Naive thymus-derived CD8-positive, alpha-beta T cell (primary cell): ENCODE measurements around the gene NR1I3. TPM values are rescaled to one million over a fixed set of nuclear protein-coding genes. Genes with fewer than 3 reads are reported as not detected.
A peak's percentile ranks its signal among the peaks of the same experiment; 100 is the strongest.

Experiments
- ATAC-seq, 2 donors: fragments of 150-1000 bp; cut with Tn5 transposase in 1 of 2; sonication (Bioruptor Pico), chemical (Tn5 transposase) in 1 of 2; 1 replicate in 1 of 2; 2 replicates in 1 of 2; pipeline ENCODE4 v1.10.0; 2021; ENCODE audit warnings: mild to moderate bottlenecking in 2 of 2, moderate library complexity in 2 of 2
- POLR2A ChIA-PET: fragments of 350-600 bp; sonication (Branson Sonifier 250); formaldehyde crosslinking; loops from one replicate; lab custom pipeline; 2021; ENCODE audit warnings: antibody characterized with exemption; lab: Charles Lee
- DNase-seq, 10 donors: peaks; one replicate each; pipeline versions ENCODE4 v3.0.0 to v3.0.0-alpha.2; 2020 to 2022
- H3K27ac Mint-ChIP-seq, 10 donors: one replicate each; pipeline ENCODE4 v1.8.0; 2020 to 2022; ENCODE audit warnings: mild to moderate bottlenecking in 10 of 10, mixed read lengths in 10 of 10, moderate library complexity in 4 of 10, inconsistent platforms in 1 of 10
- H3K27me3 Mint-ChIP-seq, 5 donors: one replicate each; pipeline ENCODE4 v1.8.0; 2021 to 2022; ENCODE audit warnings: mixed read lengths in 5 of 5
- H3K36me3 Mint-ChIP-seq, 3 donors: one replicate each; pipeline ENCODE4 v1.8.0; 2020 to 2022; ENCODE audit warnings: mixed read lengths in 3 of 3, mild to moderate bottlenecking in 2 of 3, inconsistent platforms in 1 of 3
- H3K4me1 Mint-ChIP-seq, 4 donors: one replicate each; pipeline ENCODE4 v1.8.0; 2021 to 2022; ENCODE audit warnings: mixed read lengths in 4 of 4
- H3K4me3 Mint-ChIP-seq, 10 donors: one replicate each; pipeline ENCODE4 v1.8.0; 2020 to 2022; ENCODE audit warnings: mild to moderate bottlenecking in 10 of 10, mixed read lengths in 10 of 10, moderate library complexity in 6 of 10, inconsistent platforms in 1 of 10
- H3K9me3 Mint-ChIP-seq, 9 donors: one replicate each; pipeline ENCODE4 v1.8.0; 2020 to 2022; ENCODE audit warnings: mixed read lengths in 9 of 9, mild to moderate bottlenecking in 3 of 9, inconsistent platforms in 1 of 9, moderate library complexity in 1 of 9
- microRNA-seq: library from miRNA; unstranded; fragments of <30 nt; microRNA quantifications from one replicate; pipeline ENCODE4 v1.2.0, GENCODE V29; 2022; ENCODE audit warnings: borderline microRNAs expressed
- polyA plus RNA-seq, 3 donors: library from polyadenylated mRNA; unstranded; fragments of 300-500 nt; fragmentation: Illumina TruSeq; gene quantifications; one replicate each; pipeline ENCODE4 v1.2.3, GENCODE V29; 2021
- total RNA-seq, 8 experiments: library from RNA in 2 of 8; stranded (reverse) in 2 of 8; gene quantifications; one replicate each; pipeline ENCODE4 v1.2.3 and lab custom pipeline; 2021 to 2026

Gene NR1I3
- total and polyA plus RNA-seq, 5 experiments from 2014 or later: 0.19 TPM; not detected in 4

DNA sequence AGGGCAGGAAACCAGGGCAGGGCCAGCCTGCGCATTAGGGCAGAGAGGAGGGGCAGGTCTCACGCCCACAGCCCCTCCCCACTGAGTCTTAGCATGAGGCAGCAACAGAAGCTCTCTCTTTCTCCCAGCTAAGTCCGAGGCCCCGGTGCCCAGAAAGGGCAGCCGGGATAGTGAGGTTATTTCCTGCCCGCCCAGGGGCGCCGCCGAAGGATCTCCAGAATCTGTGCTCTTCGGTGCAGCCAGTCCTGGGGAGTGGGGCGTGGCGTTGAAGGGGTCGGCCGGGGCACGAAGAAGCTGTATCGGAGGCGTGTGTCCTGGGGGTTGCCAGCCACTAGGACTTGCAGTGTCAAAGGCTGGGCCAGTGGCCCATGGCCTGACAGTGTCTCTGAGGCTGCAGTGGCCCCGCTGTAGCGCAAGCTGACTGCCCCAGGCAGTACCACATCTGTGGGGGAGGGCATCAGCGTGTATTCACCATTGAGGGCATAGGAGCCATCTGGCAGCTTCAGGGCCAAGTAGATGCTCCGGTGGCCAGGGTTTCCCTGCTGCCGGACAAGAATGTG is 47.0 kb downstream of the NR1I3 start:
- no peaks in the 10 kb centered on the region for H3K9me3 Mint-ChIP-seq
- H3K27ac Mint-ChIP-seq: peak overlapping the region in 3 of 10 donors; percentile 25 to 91 (median 49)
- no peak for ATAC-seq
- POLR2A ChIA-PET: interaction anchor here (0.5 to 5.8 kb wide), 13 partner anchors 8 to 183 kb away, joined by 3 to 59 read pairs (median 5); partner anchors contain the start of genes B4GALT3, DEDD, NDUFS2 and PPOX
- no peak for DNase-seq
- no peak overlapping the region for H3K4me3 Mint-ChIP-seq
- H3K36me3 Mint-ChIP-seq: no peaks in the 10 kb centered on the region
- H3K27me3 Mint-ChIP-seq: no peaks in the 10 kb centered on the region
- peaks cover 21 to 72% (median 61%) of the 10 kb centered on the region in 4 donors for H3K4me1 Mint-ChIP-seq

GRCh38 chr1:161189036-161189435 is 49.0 kb downstream of the NR1I3 start:
- ATAC-seq (no peak), DNase-seq (no peak)
- H3K4me3 Mint-ChIP-seq: peak overlapping the region in 1 of 10 donors; percentile 34
- POLR2A ChIA-PET: no interaction called here
- peaks cover 32 to 73% (median 67%) of the 10 kb centered on the region in 4 donors for H3K4me1 Mint-ChIP-seq
- H3K27me3 Mint-ChIP-seq: no peaks in the 10 kb centered on the region
- no peaks in the 10 kb centered on the region for H3K36me3 Mint-ChIP-seq
- H3K9me3 Mint-ChIP-seq: no peaks in the 10 kb centered on the region
- peak overlapping the region in 6 of 10 donors; percentile 43 to 100 (median 73) for H3K27ac Mint-ChIP-seq

GRCh38 chr1:161188381-161188780 is 49.6 kb downstream of the NR1I3 start:
- POLR2A ChIA-PET: interaction anchor here (0.6 to 3.9 kb wide), 6 partner anchors 11 to 192 kb away, joined by 3 to 26 read pairs (median 4); partner anchors contain the start of genes ADAMTS4, B4GALT3 and PPOX
- Mint-ChIP-seq H3K9me3 (no peaks in the 10 kb centered on the region), H3K4me1 (peaks cover 36 to 76% (median 72%) of the 10 kb centered on the region in 4 donors), H3K27me3 (no peaks in the 10 kb centered on the region), H3K4me3 (peak overlapping the region in 4 of 10 donors; percentile 31 to 62 (median 36)), H3K27ac (peak overlapping the region in 8 of 10 donors; percentile 62 to 100 (median 82)), H3K36me3 (no peaks in the 10 kb centered on the region)
- DNase-seq (no peak), ATAC-seq (no peak)

- ATAC-seq (no peak), DNase-seq (no peak)
- Mint-ChIP-seq H3K9me3 (no peaks in the 10 kb centered on the region), H3K27ac (peak overlapping the region; percentile 89 to 100 (median 94)), H3K4me1 (peaks cover 36 to 77% (median 73%) of the 10 kb centered on the region in 4 donors), H3K4me3 (peak overlapping the region in 9 of 10 donors; percentile 2 to 79 (median 60)), H3K36me3 (no peaks in the 10 kb centered on the region), H3K27me3 (no peaks in the 10 kb centered on the region)
- POLR2A ChIA-PET: interaction anchor here (0.7 to 3.9 kb wide), 7 partner anchors 11 to 38 kb away, joined by 3 to 26 read pairs (median 5); partner anchors contain the start of genes B4GALT3, NDUFS2, PPOX and TOMM40L
Measured at GRCh38 chr1:161187311-161187710, 50.7 kb downstream of the NR1I3 start.

DNA sequence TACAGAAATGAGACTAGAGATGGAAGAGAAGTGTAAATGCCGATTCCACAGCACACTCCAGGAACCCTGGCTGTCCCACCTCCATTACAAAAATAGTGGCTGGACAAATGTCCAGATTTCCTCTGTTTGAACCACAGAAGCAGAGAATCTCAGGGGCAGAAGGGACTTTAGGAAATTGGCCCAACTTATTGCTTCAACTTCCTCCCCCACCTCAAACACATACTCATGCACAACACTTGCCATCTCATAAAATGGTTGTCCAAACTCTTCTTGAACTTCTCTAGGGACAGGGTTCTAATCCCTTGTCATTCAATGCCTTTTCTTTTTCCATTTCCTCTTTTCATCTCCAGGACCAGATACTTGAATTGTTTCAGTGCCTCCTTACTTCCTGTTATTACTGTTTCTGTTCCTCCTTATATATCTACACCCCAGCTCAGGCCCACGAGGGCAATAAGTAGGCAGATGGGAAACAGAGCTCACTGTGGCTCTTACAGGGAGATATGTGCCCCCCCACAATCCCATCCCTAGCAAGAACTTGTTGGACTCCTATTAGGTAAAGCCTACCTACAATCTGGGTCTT is 52.2 kb downstream of the NR1I3 start:
- POLR2A ChIA-PET: interaction anchor here (0.6 to 3.9 kb wide), 16 partner anchors 8 to 136 kb away, joined by 3 to 27 read pairs (median 3); partner anchors contain the start of genes APOA2, ARHGAP30, B4GALT3 and NDUFS2
- H3K27ac Mint-ChIP-seq: peak overlapping the region; percentile 89 to 100 (median 94)
- H3K27me3 Mint-ChIP-seq: no peaks in the 10 kb centered on the region
- DNase-seq: no peak
- H3K4me1 Mint-ChIP-seq: peaks cover 40 to 83% (median 79%) of the 10 kb centered on the region in 4 donors
- no peaks in the 10 kb centered on the region for H3K36me3 Mint-ChIP-seq
- H3K4me3 Mint-ChIP-seq: peak overlapping the region; percentile 74 to 91 (median 88)
- ATAC-seq: peak; percentile 3 to 4
- no peaks in the 10 kb centered on the region for H3K9me3 Mint-ChIP-seq

DNA sequence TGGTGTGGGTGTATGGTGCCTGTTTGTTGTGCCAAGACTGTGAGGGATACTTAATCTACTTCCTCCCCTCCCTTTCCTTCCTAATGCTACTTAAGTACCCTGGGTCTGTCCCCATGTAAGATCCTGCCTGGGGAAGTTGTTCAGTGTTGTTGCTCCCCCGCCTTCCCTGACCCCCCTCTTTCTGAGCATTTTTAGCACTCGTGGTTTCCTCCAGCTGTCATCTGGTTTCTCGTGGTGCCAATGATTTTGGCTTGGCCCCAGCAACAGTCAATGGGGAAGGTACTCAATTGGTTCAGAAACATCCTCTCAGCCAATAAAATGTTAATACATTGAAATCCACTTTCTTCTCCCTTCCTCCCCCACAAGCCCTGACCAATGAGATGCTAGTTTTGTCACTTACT is 52.7 kb downstream of the NR1I3 start:
- no peaks in the 10 kb centered on the region for H3K9me3 Mint-ChIP-seq
- peak; percentile 50 to 92 (median 83) for DNase-seq
- peak overlapping the region; percentile 74 to 91 (median 88) for H3K4me3 Mint-ChIP-seq
- no peaks in the 10 kb centered on the region for H3K27me3 Mint-ChIP-seq
- no peaks in the 10 kb centered on the region for H3K36me3 Mint-ChIP-seq
- ATAC-seq: peak; percentile 72 to 89
- H3K4me1 Mint-ChIP-seq: peaks cover 44 to 88% (median 82%) of the 10 kb centered on the region in 4 donors
- POLR2A ChIA-PET: interaction anchor here (0.6 to 3.9 kb wide), 10 partner anchors 9 to 133 kb away, joined by 3 to 27 read pairs (median 5); partner anchors contain the start of genes ARHGAP30, B4GALT3, NDUFS2 and PPOX
- H3K27ac Mint-ChIP-seq: peak overlapping the region; percentile 89 to 100 (median 94)

DNA sequence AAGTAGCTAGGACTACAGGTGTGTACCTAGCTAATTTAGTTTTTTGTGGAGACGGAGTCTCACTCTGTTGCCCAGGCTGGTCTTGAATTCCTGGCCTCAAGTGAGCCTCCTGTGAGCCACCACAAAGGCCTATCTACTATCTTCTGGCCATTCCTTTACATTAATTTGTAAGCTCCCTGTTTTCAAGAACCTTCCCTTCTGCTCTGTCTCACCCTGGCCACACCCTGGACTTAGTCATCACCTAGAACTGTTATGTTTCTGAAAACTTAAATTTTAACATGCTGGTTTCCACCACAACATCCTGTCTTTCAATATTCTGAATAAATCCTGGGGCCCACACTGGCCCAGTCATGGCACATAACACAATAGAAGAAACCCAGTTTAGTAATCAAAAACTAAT is 55.8 kb downstream of the NR1I3 start:
- no peaks in the 10 kb centered on the region for H3K27me3 Mint-ChIP-seq
- H3K27ac Mint-ChIP-seq: peak overlapping the region; percentile 90 to 100 (median 94)
- peak; percentile 38 to 49 for ATAC-seq
- peaks cover 43 to 91% (median 84%) of the 10 kb centered on the region in 4 donors for H3K4me1 Mint-ChIP-seq
- peaks cover 0 to 3% (median 0%) of the 10 kb centered on the region in 3 donors for H3K36me3 Mint-ChIP-seq
- DNase-seq: peak in 5 of 10 donors; percentile 26 to 80 (median 62)
- H3K9me3 Mint-ChIP-seq: no peaks in the 10 kb centered on the region
- H3K4me3 Mint-ChIP-seq: peak overlapping the region; percentile 50 to 97 (median 77)
- POLR2A ChIA-PET: interaction anchor here (0.7 to 8.7 kb wide), 22 partner anchors 8 to 535 kb away, joined by 3 to 154 read pairs (median 6); partner anchors contain the start of genes ADAMTS4, APOA2, ARHGAP30 and NDUFS2

- Mint-ChIP-seq H3K9me3 (no peaks in the 10 kb centered on the region), H3K27ac (peak overlapping the region in 9 of 10 donors; percentile 61 to 100 (median 88)), H3K4me1 (peaks cover 42 to 91% (median 84%) of the 10 kb centered on the region in 4 donors), H3K27me3 (no peaks in the 10 kb centered on the region), H3K4me3 (peak overlapping the region in 9 of 10 donors; percentile 15 to 75 (median 42)), H3K36me3 (peaks cover 0 to 9% (median 0%) of the 10 kb centered on the region in 3 donors)
- DNase-seq (peak in 1 of 10 donors; percentile 57), ATAC-seq (no peak)
- POLR2A ChIA-PET: interaction anchor here (0.7 to 8.7 kb wide), 11 partner anchors 9 to 45 kb away, joined by 3 to 154 read pairs (median 15); partner anchors contain the start of genes ADAMTS4, APOA2, NDUFS2 and PPOX
Measured at GRCh38 chr1:161180639-161181038, 57.4 kb downstream of the NR1I3 start.

DNA sequence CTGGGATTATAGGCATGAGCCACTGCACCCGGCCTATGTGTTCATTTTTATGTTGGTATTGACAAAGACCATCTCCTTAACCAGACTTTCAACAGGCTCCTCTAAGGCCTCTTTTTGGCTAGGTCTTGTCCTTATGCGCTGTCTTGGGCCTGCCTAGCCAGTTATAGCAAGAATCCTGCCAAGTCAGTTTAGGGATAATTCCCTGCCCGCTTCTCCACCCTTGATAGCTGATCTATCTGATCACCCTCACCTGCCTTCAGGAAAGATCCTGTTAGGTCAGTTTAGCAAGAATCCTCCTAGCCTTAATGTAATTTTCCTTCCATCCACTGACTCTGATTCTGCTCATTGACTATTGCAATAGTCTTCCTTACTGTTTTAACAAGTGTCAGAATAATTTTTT is 58.3 kb downstream of the NR1I3 start:
- Mint-ChIP-seq H3K36me3 (peaks cover 0 to 17% (median 4%) of the 10 kb centered on the region in 3 donors), H3K27ac (peak overlapping the region in 8 of 10 donors; percentile 17 to 100 (median 87)), H3K4me1 (peaks cover 43 to 92% (median 86%) of the 10 kb centered on the region in 4 donors), H3K27me3 (no peaks in the 10 kb centered on the region), H3K9me3 (no peaks in the 10 kb centered on the region), H3K4me3 (peak overlapping the region in 4 of 10 donors; percentile 19 to 42 (median 28))
- no peak for DNase-seq
- ATAC-seq: no peak
- POLR2A ChIA-PET: interaction anchor here (0.6 to 8.7 kb wide), 10 partner anchors 8 to 835 kb away, joined by 3 to 154 read pairs (median 4); partner anchors contain the start of genes ADAMTS4, FCER1G, NDUFS2 and PPOX

Small RNA genes lying within 50 kb of the gene (microRNA-seq; reads per million reads assigned to microRNA genes)
- gene MIR5187: not detected

Other genes with a start within 250 kb of the NR1I3 start
- gene F11R, start 217.1 kb downstream of the NR1I3 start, total RNA-seq: 10 to 100 TPM; 16.3 to 16.4 TPM
- gene F11R, start 217.1 kb downstream of the NR1I3 start, polyA plus RNA-seq: 1 to 10 TPM; 6.7 to 9.0 (median 8.1) TPM
- gene TSTD1, start 199.2 kb downstream of the NR1I3 start, total RNA-seq: 100 to 1,000 TPM; 100 to 108 TPM
- gene TSTD1, start 199.2 kb downstream of the NR1I3 start, polyA plus RNA-seq: 100 to 1,000 TPM; 342 to 508 (median 412) TPM
- 100 to 1,000 TPM; 107 to 118 TPM for gene USF1, start 192.2 kb downstream of the NR1I3 start, total RNA-seq
- gene USF1, start 192.2 kb downstream of the NR1I3 start, polyA plus RNA-seq: 10 to 100 TPM in 1 of 3 donors, 1 to 10 TPM in 2; 4.3 to 11.1 (median 7.4) TPM
- 100 to 1,000 TPM; 220 to 233 TPM for gene ARHGAP30, start 168.3 kb downstream of the NR1I3 start, total RNA-seq
- 100 to 1,000 TPM; 110 to 207 (median 136) TPM for gene ARHGAP30, start 168.3 kb downstream of the NR1I3 start, polyA plus RNA-seq
- gene NECTIN4, start 148.6 kb downstream of the NR1I3 start, total RNA-seq: not detected
- not detected for gene NECTIN4, start 148.6 kb downstream of the NR1I3 start, polyA plus RNA-seq
- under 1 TPM; 0.60 to 0.96 TPM for gene KLHDC9, start 139.8 kb downstream of the NR1I3 start, total RNA-seq
- gene KLHDC9, start 139.8 kb downstream of the NR1I3 start, polyA plus RNA-seq: 1 to 10 TPM in 1 of 3 donors, under 1 TPM in 2; 0.30 to 1.5 (median 0.62) TPM
- gene PFDN2, start 120.2 kb downstream of the NR1I3 start, total RNA-seq: 10 to 100 TPM; 37.9 to 41.4 TPM
- gene PFDN2, start 120.2 kb downstream of the NR1I3 start, polyA plus RNA-seq: 10 to 100 TPM; 74.6 to 91.3 (median 86.0) TPM
- 10 to 100 TPM; 43.5 to 46.4 TPM for gene NIT1, start 120.1 kb downstream of the NR1I3 start, total RNA-seq
- 10 to 100 TPM; 16.8 to 25.0 (median 18.3) TPM for gene NIT1, start 120.1 kb downstream of the NR1I3 start, polyA plus RNA-seq
- gene DEDD, start 105.5 kb downstream of the NR1I3 start, total RNA-seq: 10 to 100 TPM; 35.3 to 38.6 TPM
- gene DEDD, start 105.5 kb downstream of the NR1I3 start, polyA plus RNA-seq: 10 to 100 TPM; 29.0 to 35.4 (median 29.3) TPM
- gene UFC1, start 84.2 kb downstream of the NR1I3 start, total RNA-seq: 100 to 1,000 TPM; 116 to 118 TPM
- 100 to 1,000 TPM; 148 to 158 (median 155) TPM for gene UFC1, start 84.2 kb downstream of the NR1I3 start, polyA plus RNA-seq
- gene USP21, start 78.7 kb downstream of the NR1I3 start, total RNA-seq: 10 to 100 TPM; 59.2 to 63.8 TPM
- 10 to 100 TPM; 13.8 to 31.4 (median 14.6) TPM for gene USP21, start 78.7 kb downstream of the NR1I3 start, polyA plus RNA-seq
- 10 to 100 TPM; 76.2 to 82.1 TPM for gene PPOX, start 71.8 kb downstream of the NR1I3 start, total RNA-seq
- 10 to 100 TPM; 12.0 to 17.8 (median 15.7) TPM for gene PPOX, start 71.8 kb downstream of the NR1I3 start, polyA plus RNA-seq
- 10 to 100 TPM; 81.0 to 97.4 TPM for gene B4GALT3, start 60.7 kb downstream of the NR1I3 start, total RNA-seq
- gene B4GALT3, start 60.7 kb downstream of the NR1I3 start, polyA plus RNA-seq: 10 to 100 TPM; 35.4 to 49.9 (median 37.6) TPM
- gene ADAMTS4, start 39.1 kb downstream of the NR1I3 start, total RNA-seq: 1 to 10 TPM; 4.8 to 7.0 TPM
- under 1 TPM; 0.07 to 0.34 (median 0.22) TPM for gene ADAMTS4, start 39.1 kb downstream of the NR1I3 start, polyA plus RNA-seq
- 100 to 1,000 TPM; 126 to 127 TPM for gene NDUFS2, start 35.8 kb downstream of the NR1I3 start, total RNA-seq
- gene NDUFS2, start 35.8 kb downstream of the NR1I3 start, polyA plus RNA-seq: 100 to 1,000 TPM in 1 of 3 donors, 10 to 100 TPM in 2; 78.6 to 106 (median 95.4) TPM
- gene FCER1G, start 22.9 kb downstream of the NR1I3 start, total RNA-seq: 10 to 100 TPM; 27.7 to 31.8 TPM
- gene FCER1G, start 22.9 kb downstream of the NR1I3 start, polyA plus RNA-seq: 100 to 1,000 TPM in 1 of 3 donors, 10 to 100 TPM in 2; 67.1 to 107 (median 84.4) TPM
- gene APOA2, start 14.6 kb downstream of the NR1I3 start, total RNA-seq: not detected
- not detected for gene APOA2, start 14.6 kb downstream of the NR1I3 start, polyA plus RNA-seq
- 10 to 100 TPM in 1 of 2 experiments, 1 to 10 TPM in 1; 9.6 to 11.3 TPM for gene TOMM40L, start 12.1 kb downstream of the NR1I3 start, total RNA-seq
- 1 to 10 TPM; 4.9 to 8.1 (median 8.0) TPM for gene TOMM40L, start 12.1 kb downstream of the NR1I3 start, polyA plus RNA-seq
- gene PCP4L1, start 20.5 kb upstream of the NR1I3 start, total RNA-seq: not detected
- gene PCP4L1, start 20.5 kb upstream of the NR1I3 start, polyA plus RNA-seq: not detected
- 10 to 100 TPM; 11.9 to 12.2 TPM for gene MPZ, start 71.8 kb upstream of the NR1I3 start, total RNA-seq
- not detected for gene MPZ, start 71.8 kb upstream of the NR1I3 start, polyA plus RNA-seq
- 100 to 1,000 TPM; 113 to 127 TPM for gene SDHC, start 76.2 kb upstream of the NR1I3 start, total RNA-seq
- gene SDHC, start 76.2 kb upstream of the NR1I3 start, polyA plus RNA-seq: 100 to 1,000 TPM; 212 to 297 (median 217) TPM
- not detected for gene CFAP126, start 129.7 kb upstream of the NR1I3 start, total RNA-seq
- gene CFAP126, start 129.7 kb upstream of the NR1I3 start, polyA plus RNA-seq: not detected